Stomach smooth muscle (tissue), 2 donors: ENCODE data around the gene COL20A1.

Experiments used
- H3K27ac ChIP-seq: one replicate; pipeline ENCODE4 v1.7.0; 2013; ENCODE audit warnings: mild to moderate bottlenecking, low read length, inconsistent platforms
- H3K27me3 ChIP-seq, 2 donors: one replicate each; pipeline ENCODE4 v1.7.0; 2013; ENCODE audit warnings: low read length in 2 of 2; ENCODE audit not compliant: insufficient read depth in 2 of 2, control insufficient read depth in 1 of 2
- H3K36me3 ChIP-seq, 2 donors: one replicate each; pipeline ENCODE4 v1.7.0; 2013; ENCODE audit warnings: low read length in 2 of 2; ENCODE audit not compliant: control insufficient read depth in 2 of 2, insufficient read depth in 2 of 2
- H3K4me1 ChIP-seq: one replicate; pipeline ENCODE4 v1.7.0; 2013; ENCODE audit warnings: low read length; ENCODE audit not compliant: control insufficient read depth, insufficient read depth
- H3K4me3 ChIP-seq, 2 donors: one replicate each; pipeline ENCODE4 v1.7.0; 2013; ENCODE audit warnings: low read length in 2 of 2
- H3K9ac ChIP-seq, 2 donors: one replicate each; pipeline ENCODE4 v1.7.0; 2013; ENCODE audit warnings: low read length in 2 of 2, mild to moderate bottlenecking in 1 of 2
- H3K9me3 ChIP-seq, 2 donors: one replicate each; pipeline ENCODE4 v1.7.0; 2013; ENCODE audit warnings: low read length in 2 of 2; ENCODE audit not compliant: control insufficient read depth in 2 of 2
- donor health status: healthy.
- donor health status: Pancreatic carcinoma.

COL20A1 gene

DNA sequence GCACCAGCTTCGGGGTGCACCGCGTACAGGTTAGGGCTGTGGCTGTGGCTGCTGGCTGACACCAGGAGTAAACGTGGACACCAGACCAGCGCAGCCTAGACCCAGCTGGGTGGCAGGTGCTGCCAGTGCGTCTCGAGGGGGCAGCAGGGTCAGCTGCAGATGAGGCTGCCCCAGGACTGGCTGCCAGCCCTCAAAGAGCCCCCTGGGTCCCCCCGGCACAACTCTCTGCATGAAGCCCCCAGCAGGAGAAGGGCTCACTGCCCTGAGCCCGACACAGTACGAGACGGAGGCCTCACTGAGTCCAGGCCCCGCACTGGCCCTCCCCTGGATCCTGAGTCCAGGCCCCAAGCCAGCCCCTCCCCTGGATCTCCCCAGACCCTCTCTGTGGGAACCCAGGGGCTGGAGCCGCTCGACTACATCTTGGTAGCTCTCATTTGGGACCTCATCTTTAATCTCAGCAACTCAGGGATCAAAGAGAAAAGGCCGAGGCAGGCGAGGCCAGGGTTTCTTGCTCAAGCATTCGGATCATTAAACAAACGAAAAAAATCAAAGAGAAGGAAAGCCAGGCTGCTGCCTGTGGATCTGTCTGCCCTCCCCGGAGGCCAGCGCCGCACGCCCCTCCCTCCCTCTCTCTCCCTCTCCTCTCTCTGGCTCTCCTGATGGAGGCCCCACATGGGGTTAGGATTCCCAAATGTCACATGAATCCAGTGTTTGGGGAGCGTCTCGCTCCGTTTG, 31.8 kb upstream of the COL20A1 start:
- H3K4me3 ChIP-seq, result no peak overlapping the region
- H3K4me1 ChIP-seq, result no peaks in the 10 kb centered on the region
- H3K36me3 ChIP-seq, result no peaks in the 10 kb centered on the region
- no peak overlapping the region for H3K27ac ChIP-seq
- no peak overlapping the region for H3K9ac ChIP-seq
- peaks cover 13 to 35% of the 10 kb centered on the region in 2 donors for H3K27me3 ChIP-seq
- no peaks in the 10 kb centered on the region for H3K9me3 ChIP-seq

DNA sequence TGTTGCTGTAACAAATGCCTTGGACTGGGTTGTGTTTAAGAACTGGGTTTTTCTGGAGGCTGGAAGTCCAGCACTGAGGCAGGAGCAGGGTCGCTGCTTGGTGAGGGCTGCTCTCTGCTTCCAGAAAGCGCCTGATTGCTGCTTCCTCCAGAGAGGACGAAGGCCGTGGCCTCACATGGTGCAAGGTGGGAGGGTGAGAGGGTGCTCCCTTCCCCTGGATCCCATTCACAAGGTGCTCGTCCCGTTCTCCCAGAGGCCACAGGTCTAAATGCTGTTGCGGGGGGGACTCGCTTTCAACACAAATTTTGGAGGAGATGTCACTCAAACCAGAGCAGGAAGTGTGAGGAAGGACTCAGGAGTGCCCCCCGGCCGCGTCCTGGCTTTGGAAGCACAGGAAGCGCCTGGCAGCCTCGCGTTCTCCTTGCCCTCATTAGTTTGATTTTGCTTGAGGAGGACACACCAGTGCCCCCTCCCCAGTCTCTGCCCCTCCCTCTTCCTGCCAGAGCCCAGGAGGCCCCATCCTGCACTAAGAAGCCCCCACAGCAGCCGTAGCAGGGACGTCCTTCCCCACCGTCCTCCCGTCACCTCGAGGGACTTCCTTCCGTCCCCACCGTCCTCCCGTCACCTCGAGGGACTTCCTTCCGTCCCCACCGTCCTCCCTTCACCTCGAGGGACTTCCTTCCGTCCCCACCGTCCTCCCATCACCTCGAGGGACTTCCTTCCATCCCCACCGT, 31.0 kb upstream of the COL20A1 start:
- Histone ChIP-seq H3K9ac (no peak overlapping the region), H3K9me3 (no peaks in the 10 kb centered on the region), H3K4me1 (no peaks in the 10 kb centered on the region), H3K27ac (no peak overlapping the region), H3K4me3 (no peak overlapping the region), H3K36me3 (no peaks in the 10 kb centered on the region), H3K27me3 (peaks cover 13 to 35% of the 10 kb centered on the region in 2 donors)

DNA sequence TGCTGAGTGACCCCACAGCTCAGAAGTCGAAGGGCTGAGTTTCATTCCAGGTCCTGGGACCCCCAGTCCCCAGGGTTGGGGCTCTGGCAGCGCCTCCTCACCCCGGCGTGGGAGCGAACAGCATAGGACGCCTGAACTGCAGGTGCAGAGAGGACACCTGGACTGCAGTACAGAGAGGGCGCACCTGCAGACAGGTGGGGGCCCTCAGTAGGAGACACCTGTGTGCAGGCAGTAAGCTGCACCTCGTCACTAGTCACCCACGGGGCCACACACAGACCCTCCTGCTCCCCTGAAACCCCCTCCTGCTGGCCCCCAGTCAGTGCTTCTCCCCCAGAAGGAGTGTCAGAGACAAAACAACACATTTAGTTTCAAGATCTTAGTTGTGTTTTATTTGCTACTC, 30.1 kb upstream of the COL20A1 start:
- H3K36me3 ChIP-seq, result no peaks in the 10 kb centered on the region
- H3K27ac ChIP-seq, result no peak overlapping the region
- no peaks in the 10 kb centered on the region for H3K9me3 ChIP-seq
- no peak overlapping the region for H3K4me3 ChIP-seq
- no peak overlapping the region for H3K9ac ChIP-seq
- H3K27me3 ChIP-seq, result peaks cover 18 to 34% of the 10 kb centered on the region in 2 donors
- no peaks in the 10 kb centered on the region for H3K4me1 ChIP-seq

DNA sequence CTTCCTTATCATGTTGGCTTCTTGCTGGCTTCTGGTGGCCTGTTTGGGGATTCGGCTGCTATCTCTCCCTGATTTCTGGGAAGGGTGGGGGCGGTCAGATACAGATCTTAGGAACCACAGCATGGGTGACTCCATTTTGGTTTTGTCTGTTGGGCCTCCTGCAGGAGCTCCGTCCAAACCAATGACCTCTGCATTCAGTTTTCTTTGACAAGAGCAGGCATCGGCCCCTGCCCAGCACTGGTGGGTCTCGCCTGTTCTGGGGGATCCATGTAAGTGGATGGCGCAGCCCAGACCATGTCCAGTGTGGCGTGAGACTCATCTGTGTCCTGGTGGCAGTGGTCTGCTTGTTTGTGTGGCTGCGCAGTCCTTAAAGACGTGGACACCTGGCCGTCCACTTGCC, 29.0 kb upstream of the COL20A1 start:
- Histone ChIP-seq H3K36me3 (no peaks in the 10 kb centered on the region), H3K9me3 (no peaks in the 10 kb centered on the region), H3K27ac (no peak overlapping the region), H3K4me3 (no peak overlapping the region), H3K4me1 (no peaks in the 10 kb centered on the region), H3K27me3 (peaks cover 20 to 33% of the 10 kb centered on the region in 2 donors), H3K9ac (no peak overlapping the region)

DNA sequence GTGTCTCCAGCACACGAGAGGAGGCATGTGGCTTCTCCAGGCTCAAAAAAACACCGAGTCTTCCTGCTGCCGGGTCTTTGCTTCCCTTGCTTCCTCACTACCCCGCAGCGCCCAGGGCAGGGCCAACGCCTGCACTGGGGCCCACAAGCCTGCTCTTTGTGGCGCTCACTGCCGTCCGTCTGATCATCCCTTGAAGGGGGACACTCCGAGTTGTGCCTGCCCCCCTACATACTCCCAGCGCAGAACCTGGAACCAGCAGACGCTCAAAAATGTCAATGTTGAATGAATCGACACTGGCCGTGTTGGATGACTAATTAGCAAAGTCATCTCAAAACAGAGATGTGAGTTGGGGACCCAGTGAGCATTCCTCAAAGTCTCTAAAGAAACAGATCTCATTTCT, 28.5 kb upstream of the COL20A1 start:
- no peaks in the 10 kb centered on the region for H3K9me3 ChIP-seq
- H3K4me1 ChIP-seq, result no peaks in the 10 kb centered on the region
- no peak overlapping the region for H3K27ac ChIP-seq
- H3K4me3 ChIP-seq, result no peak overlapping the region
- H3K27me3 ChIP-seq, result peaks cover 20 to 30% of the 10 kb centered on the region in 2 donors
- H3K36me3 ChIP-seq, result no peaks in the 10 kb centered on the region
- no peak overlapping the region for H3K9ac ChIP-seq

DNA sequence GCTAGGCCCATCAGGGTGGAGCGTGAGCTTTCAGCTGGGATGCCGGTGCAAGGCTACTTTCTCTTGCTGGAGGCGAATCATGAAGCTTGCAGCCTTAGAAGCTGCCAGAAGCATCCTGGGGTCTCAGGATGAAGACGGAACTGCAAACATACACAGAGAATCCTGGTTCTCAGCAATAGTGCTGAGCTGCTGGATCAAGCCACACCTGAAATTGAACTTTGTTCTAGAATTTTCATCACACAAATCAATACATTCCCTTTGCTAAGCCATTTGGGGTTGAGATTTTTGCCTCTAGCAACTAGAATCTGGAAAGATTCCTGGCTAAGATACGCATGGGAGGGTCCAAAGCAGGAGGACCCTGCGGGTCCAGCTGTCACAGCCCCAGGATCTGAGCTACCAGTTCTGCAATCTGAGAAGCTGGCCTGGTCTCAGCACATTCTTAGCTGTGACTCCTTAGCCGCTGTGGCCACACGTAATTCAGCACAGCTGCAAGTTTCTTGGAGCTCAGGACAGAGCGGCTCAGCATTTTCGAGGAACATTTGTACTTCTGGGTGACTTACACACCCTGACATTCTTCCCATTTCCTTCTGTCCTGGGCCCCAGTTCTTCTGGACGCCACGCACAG, 27.0 kb upstream of the COL20A1 start:
- no peaks in the 10 kb centered on the region for H3K4me1 ChIP-seq
- H3K27me3 ChIP-seq, result peaks cover 20 to 26% of the 10 kb centered on the region in 2 donors

DNA sequence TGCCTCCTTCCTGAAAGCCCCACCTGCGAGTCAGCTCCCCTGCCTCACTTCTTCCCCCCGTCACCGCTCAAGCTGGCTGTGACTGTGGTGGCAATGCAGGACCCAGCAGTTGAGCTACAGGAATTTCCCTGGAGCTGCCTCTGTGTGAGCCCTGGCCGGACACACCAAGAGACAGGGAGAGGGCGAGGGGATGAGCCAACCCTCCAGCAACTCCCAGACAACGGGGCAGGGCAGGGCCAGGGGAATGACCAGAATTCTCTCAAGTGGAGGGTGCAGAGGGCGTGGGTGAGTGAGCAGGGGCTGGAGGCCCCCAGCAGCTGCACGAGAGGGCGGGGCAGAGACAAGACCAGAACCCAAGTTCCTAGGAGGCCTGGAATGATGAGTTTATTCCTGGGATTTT, 25.3 kb upstream of the COL20A1 start:
- Histone ChIP-seq H3K27ac (no peak overlapping the region), H3K27me3 (peaks cover 11 to 23% of the 10 kb centered on the region in 2 donors), H3K36me3 (no peaks in the 10 kb centered on the region), H3K9ac (no peak overlapping the region), H3K4me3 (no peak overlapping the region), H3K4me1 (peaks cover 5% of the 10 kb centered on the region), H3K9me3 (no peaks in the 10 kb centered on the region)

More for the DNA sequence above, 27.0 kb upstream of the COL20A1 start:
- H3K9me3 ChIP-seq, result no peaks in the 10 kb centered on the region
- H3K27ac ChIP-seq, result no peak overlapping the region
- H3K4me3 ChIP-seq, result no peak overlapping the region
- H3K36me3 ChIP-seq, result no peaks in the 10 kb centered on the region
- no peak overlapping the region for H3K9ac ChIP-seq

DNA sequence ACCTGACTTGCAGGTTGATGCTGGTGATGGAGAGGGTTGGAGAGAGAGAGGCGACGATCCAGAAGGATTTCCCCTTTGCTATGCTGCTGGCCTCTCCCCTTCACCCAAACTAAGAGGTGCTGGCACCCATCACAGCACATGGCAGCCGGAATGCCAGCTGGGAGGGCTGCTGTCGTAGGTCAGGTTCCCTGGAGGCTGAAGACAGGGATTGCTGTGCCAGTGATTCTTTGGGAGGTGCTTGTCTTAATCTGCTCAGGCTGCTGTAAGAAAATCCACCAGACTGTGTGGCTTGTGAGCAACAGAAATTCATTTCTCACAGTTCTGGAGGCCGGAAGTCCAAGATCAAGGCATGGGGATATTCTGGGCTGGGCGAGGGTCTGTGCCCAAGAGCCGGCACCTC, 24.7 kb upstream of the COL20A1 start:
- no peak overlapping the region for H3K4me3 ChIP-seq
- peaks cover 11 to 21% of the 10 kb centered on the region in 2 donors for H3K27me3 ChIP-seq
- peaks cover 7% of the 10 kb centered on the region for H3K4me1 ChIP-seq
- no peak overlapping the region for H3K9ac ChIP-seq
- no peak overlapping the region for H3K27ac ChIP-seq
- no peaks in the 10 kb centered on the region for H3K9me3 ChIP-seq
- H3K36me3 ChIP-seq, result no peaks in the 10 kb centered on the region

DNA sequence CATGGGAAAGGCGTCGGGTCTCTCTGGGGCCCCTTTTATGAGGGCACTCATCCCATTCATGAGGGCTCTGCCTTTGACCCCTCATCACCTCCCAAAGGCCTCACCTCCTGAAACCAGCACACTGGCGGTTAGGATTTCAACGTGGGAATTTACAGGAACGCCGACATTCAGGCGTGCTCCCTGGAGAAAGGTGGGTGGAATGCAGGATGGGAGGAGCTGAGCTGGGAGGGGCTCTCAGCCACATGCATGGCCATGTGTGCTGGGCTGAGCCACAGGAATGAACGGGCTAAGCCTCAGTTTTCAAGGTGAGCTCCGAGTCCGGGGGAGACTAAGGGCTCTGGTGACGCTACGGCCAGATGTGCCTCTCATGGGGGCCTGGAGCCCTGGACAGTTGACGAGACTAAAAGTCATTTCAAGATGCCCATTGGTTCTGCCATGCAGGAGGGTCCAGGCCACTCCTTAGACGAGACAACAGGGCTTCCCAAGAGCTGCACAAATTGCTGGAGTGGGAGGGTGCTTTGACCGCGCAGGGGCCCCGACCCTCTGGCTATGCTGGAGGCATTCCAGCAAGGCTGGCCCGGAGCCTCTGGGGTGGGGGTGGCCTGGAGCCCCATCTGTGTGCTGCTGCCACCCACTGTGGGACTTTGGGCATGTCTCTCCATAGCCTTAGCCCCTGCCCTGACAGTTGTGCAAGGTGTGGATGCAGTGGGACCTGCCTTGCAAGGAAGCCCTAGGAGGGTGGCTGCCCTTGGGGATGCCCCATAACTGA, 24.1 kb upstream of the COL20A1 start:
- no peaks in the 10 kb centered on the region for H3K36me3 ChIP-seq
- H3K27ac ChIP-seq, result no peak overlapping the region
- no peaks in the 10 kb centered on the region for H3K9me3 ChIP-seq
- H3K4me1 ChIP-seq, result peaks cover 13% of the 10 kb centered on the region
- no peak overlapping the region for H3K9ac ChIP-seq
- peaks cover 10 to 19% of the 10 kb centered on the region in 2 donors for H3K27me3 ChIP-seq
- no peak overlapping the region for H3K4me3 ChIP-seq

DNA sequence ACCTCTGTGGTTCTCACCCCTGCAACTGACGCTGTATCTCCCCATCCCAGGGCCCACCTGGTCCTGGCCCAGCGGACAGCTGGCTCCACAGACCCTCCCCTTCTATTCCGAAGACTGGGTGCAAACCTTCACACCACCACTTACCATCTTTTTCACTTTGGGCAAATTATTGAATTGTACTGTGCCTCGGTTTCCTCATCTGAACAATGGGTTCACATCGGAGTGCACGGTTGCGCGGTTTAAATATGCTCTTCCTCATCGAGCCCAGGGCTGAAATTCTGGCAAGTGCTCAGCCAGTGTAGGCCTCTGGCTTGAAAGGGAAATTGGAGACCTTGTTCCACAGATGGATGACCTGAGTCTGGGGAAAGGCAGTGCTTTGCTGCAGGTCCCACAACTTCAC, 23.3 kb upstream of the COL20A1 start:
- no peak overlapping the region for H3K4me3 ChIP-seq
- H3K36me3 ChIP-seq, result no peaks in the 10 kb centered on the region
- no peak overlapping the region for H3K9ac ChIP-seq
- H3K4me1 ChIP-seq, result peaks cover 20% of the 10 kb centered on the region
- H3K9me3 ChIP-seq, result no peaks in the 10 kb centered on the region
- H3K27ac ChIP-seq, result no peak overlapping the region
- H3K27me3 ChIP-seq, result peaks cover 8 to 11% of the 10 kb centered on the region in 2 donors
